Smooth muscle cell (in vitro differentiated cells): Measurements from ENCODE around the gene BACH2. TPM values are rescaled to one million over a fixed set of nuclear protein-coding genes. Genes with fewer than 3 reads are reported as not detected.
A peak's percentile ranks its signal among the peaks of the same experiment; 100 is the strongest.

Experiments
- DNase-seq: peaks from one replicate; lab custom pipeline; 2025; ENCODE audit not compliant: unreplicated experiment; lab: John Stamatoyannopoulos, UW
- H2AFZ ChIP-seq: fragments of 200-600 bp; sonication (generic); 2 replicates; pipeline ENCODE4 v1.6.0; 2016; ENCODE audit warnings: antibody characterized with exemption, low read depth, mild to moderate bottlenecking
- H3F3A ChIP-seq: fragments of 200-600 bp; sonication (generic); 2 replicates; pipeline ENCODE4 v1.6.0; 2017; ENCODE audit warnings: antibody characterized with exemption, low read depth
- H3K27ac ChIP-seq: fragments of 200-600 bp; sonication (generic); 2 replicates; pipeline ENCODE4 v1.5.1; 2016; ENCODE audit warnings: low read depth, mild to moderate bottlenecking
- H3K27me3 ChIP-seq: fragments of 200-600 bp; sonication (generic); 2 replicates; pipeline ENCODE4 v1.6.1; 2016; ENCODE audit warnings: low read depth, mild to moderate bottlenecking
- H3K36me3 ChIP-seq: fragments of 200-600 bp; sonication (generic); 2 replicates; pipeline ENCODE4 v1.5.1; 2016; ENCODE audit warnings: low read depth
- H3K4me1 ChIP-seq: fragments of 200-600 bp; sonication (generic); 2 replicates; pipeline ENCODE4 v1.5.1; 2016; ENCODE audit warnings: low read depth
- H3K4me2 ChIP-seq: fragments of 200-600 bp; sonication (generic); 2 replicates; pipeline ENCODE4 v1.6.0; 2016; ENCODE audit warnings: mild to moderate bottlenecking
- H3K4me3 ChIP-seq: fragments of 200-600 bp; sonication (generic); 2 replicates; pipeline ENCODE4 v1.5.1; 2016; ENCODE audit warnings: mild to moderate bottlenecking
- H3K79me2 ChIP-seq: fragments of 200-600 bp; sonication (generic); 2 replicates; pipeline ENCODE4 v1.6.0; 2016; ENCODE audit warnings: low read depth, mild to moderate bottlenecking
- H3K9ac ChIP-seq: fragments of 200-600 bp; sonication (generic); 2 replicates; pipeline ENCODE4 v1.6.0; 2016; ENCODE audit warnings: low read depth
- H3K9me3 ChIP-seq: fragments of 200-600 bp; sonication (generic); replicated peaks from 2 replicates; pipeline ENCODE4 v1.5.1; 2016; ENCODE audit warnings: low read depth
- H4K20me1 ChIP-seq: fragments of 200-600 bp; sonication (generic); 2 replicates; pipeline ENCODE4 v1.6.0; 2016; ENCODE audit warnings: low read depth
- CTCF ChIP-seq: fragments of 200-600 bp; sonication (generic); IDR thresholded peaks from 2 replicates; pipeline ENCODE4 v1.5.1; 2017; ENCODE audit warnings: borderline replicate concordance, mild to moderate bottlenecking, antibody characterized with exemption; ENCODE audit not compliant: insufficient read depth, poor library complexity, severe bottlenecking
- WGBS: methylation state at CpG from one replicate; pipeline ENCODE4 v1.1.7; 2016; ENCODE audit warnings: low lambda C conversion rate; 5-methylcytosine and 5-hydroxymethylcytosine counted together
- polyA plus RNA-seq: library from polyadenylated mRNA; unstranded; fragments of >200 nt; fragmentation: Nextera tagmentation; extraction: Ambion mirVana; gene quantifications from 2 replicates; pipeline ENCODE4 v1.2.1, GENCODE V29; 2016
- total RNA-seq: library from RNA; depleted of rRNA; stranded (reverse); fragments of >200 nt; gene quantifications from 2 replicates; pipeline ENCODE4 v1.2.3, GENCODE V29; 2014

BACH2 gene
- total and polyA plus RNA-seq, 2 experiments from 2014 or later, result 3.0 to 4.5 TPM

- H3K79me2 ChIP-seq, result no peaks in the 10 kb centered on the region
- H3K9ac ChIP-seq, result no peak overlapping the region
- no peaks in the 10 kb centered on the region for H3K27me3 ChIP-seq
- no peaks in the 10 kb centered on the region for H4K20me1 ChIP-seq
- H3K4me2 ChIP-seq, result peak overlapping the region; percentile 56
- no peaks in the 10 kb centered on the region for H3K9me3 ChIP-seq
- no peak overlapping the region for H3K4me3 ChIP-seq
- 24% methylated on average over 3 of the region's 3 CpGs for WGBS
- no peak for DNase-seq
- TF ChIP-seq CTCF, result no peak
- peak overlapping the region; percentile 64 for H3K27ac ChIP-seq
- H3K4me1 ChIP-seq, result peaks cover 6% of the 10 kb centered on the region
- H3F3A ChIP-seq, result peaks cover 3% of the 10 kb centered on the region
- H3K36me3 ChIP-seq, result no peaks in the 10 kb centered on the region
- no peak overlapping the region for H2AFZ ChIP-seq
Observed at GRCh38 chr6:90044833-90045381, 251.7 kb downstream of the BACH2 start.

DNA sequence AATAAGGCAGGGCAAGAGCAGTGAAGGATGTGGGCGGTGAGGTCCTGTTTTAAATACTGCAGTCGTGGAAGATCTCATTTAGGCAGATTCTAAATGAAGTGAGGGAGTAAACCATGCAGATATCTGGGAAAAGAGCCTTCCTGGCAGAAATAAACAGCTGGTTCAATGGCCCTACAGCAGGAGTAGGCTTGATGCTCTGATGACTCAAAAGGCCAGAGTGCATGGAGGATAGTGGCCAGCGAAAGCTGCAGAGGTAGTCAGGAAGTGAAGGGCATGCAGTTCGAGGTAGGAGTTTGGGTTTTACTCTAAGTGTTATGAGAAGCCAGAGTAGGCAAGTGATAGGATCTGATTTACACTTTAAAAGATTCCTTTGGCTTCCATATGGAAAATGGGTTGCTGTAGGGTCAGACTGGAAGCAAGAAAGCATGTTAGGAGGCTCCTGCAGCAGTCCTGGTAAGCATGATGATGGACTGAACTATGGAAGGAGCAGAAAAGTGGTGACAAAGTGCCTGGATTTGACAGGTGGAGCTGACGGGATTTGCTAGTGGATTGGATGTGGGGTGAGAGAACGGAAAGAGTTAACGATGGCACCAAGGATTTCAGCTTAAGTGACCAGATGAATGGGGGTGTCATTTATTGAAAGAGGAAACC is 252.3 kb downstream of the BACH2 start:
- H3K4me1 ChIP-seq, result peaks cover 6% of the 10 kb centered on the region
- H3K79me2 ChIP-seq, result no peaks in the 10 kb centered on the region
- no peaks in the 10 kb centered on the region for H4K20me1 ChIP-seq
- H3K27me3 ChIP-seq, result no peaks in the 10 kb centered on the region
- WGBS, result 64% methylated on average over 7 of the region's 7 CpGs
- no peaks in the 10 kb centered on the region for H3K36me3 ChIP-seq
- peaks cover 3% of the 10 kb centered on the region for H3F3A ChIP-seq
- peak overlapping the region; percentile 56 for H3K4me2 ChIP-seq
- TF ChIP-seq CTCF, result no peak
- H3K4me3 ChIP-seq, result no peak overlapping the region
- H2AFZ ChIP-seq, result no peak overlapping the region
- H3K27ac ChIP-seq, result peak overlapping the region; percentile 64
- no peak for DNase-seq
- H3K9ac ChIP-seq, result no peak overlapping the region
- no peaks in the 10 kb centered on the region for H3K9me3 ChIP-seq

DNA sequence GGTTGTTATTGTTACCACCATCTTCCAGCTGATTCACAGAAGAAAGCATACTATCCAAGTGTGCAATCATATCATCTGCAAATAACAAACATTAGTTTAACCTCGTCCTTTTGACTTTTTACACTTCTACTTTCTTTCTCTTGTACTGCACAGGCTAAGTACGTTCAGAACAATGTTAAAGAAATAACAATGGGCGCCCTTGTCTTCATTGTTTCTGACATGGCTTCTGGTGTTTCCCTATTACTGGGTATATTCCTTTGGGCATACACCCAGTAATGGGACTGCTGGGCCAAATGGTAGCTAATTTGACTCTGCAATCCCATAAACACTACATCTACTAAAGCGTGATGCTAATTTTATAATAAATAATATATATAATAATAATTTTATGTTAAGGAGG is 255.7 kb downstream of the BACH2 start:
- Histone ChIP-seq H3F3A (peaks cover 2% of the 10 kb centered on the region), H2AFZ (no peak overlapping the region), H3K9me3 (no peaks in the 10 kb centered on the region), H4K20me1 (no peaks in the 10 kb centered on the region), H3K36me3 (no peaks in the 10 kb centered on the region), H3K27ac (no peak overlapping the region), H3K27me3 (no peaks in the 10 kb centered on the region), H3K4me1 (peaks cover 6% of the 10 kb centered on the region), H3K9ac (no peak overlapping the region), H3K79me2 (no peaks in the 10 kb centered on the region), H3K4me2 (no peak overlapping the region), H3K4me3 (no peak overlapping the region)
- WGBS, result 90% methylated on average over 4 of the region's 4 CpGs
- no peak for TF ChIP-seq CTCF
- no peak for DNase-seq

- Histone ChIP-seq H3K27me3 (no peaks in the 10 kb centered on the region), H3K4me1 (peaks cover 6% of the 10 kb centered on the region), H2AFZ (no peak overlapping the region), H3K36me3 (no peaks in the 10 kb centered on the region), H3K27ac (peak overlapping the region; percentile 14), H3F3A (no peaks in the 10 kb centered on the region), H3K79me2 (no peaks in the 10 kb centered on the region), H3K9ac (no peak overlapping the region), H3K4me3 (no peak overlapping the region), H3K9me3 (no peaks in the 10 kb centered on the region), H4K20me1 (no peaks in the 10 kb centered on the region), H3K4me2 (peak overlapping the region; percentile 34)
- TF ChIP-seq CTCF, result no peak
- 25% methylated on average over 2 of the region's 2 CpGs for WGBS
- no peak for DNase-seq
Observed at GRCh38 chr6:90039911-90040310, 256.7 kb downstream of the BACH2 start.
